ENCODE data around the gene OPTC.

Gene OPTC

GRCh38 chr1:203462143-203462542 lies 31.8 kb upstream of the OPTC start:
- no peak overlapping the region for H3K4me3 ChIP-seq (ENCODE audit: low read length)
- H3K4me1 ChIP-seq (ENCODE audit: control insufficient read depth, low read depth, low read length) = no peaks in the 10 kb centered on the region
- no CpG with 5 or more reads among the region's 1 CpG for WGBS (ENCODE audit: extremely low coverage, insufficient coverage, low lambda C conversion rate)
- DNase-seq = no peak
- no peaks in the 10 kb centered on the region for H3K36me3 ChIP-seq (ENCODE audit: control insufficient read depth, insufficient read depth, low read length)
- no peaks in the 10 kb centered on the region for H3K27me3 ChIP-seq (ENCODE audit: insufficient read depth, low read length, poor library complexity)
- H3K4ac ChIP-seq (ENCODE audit: low read depth, low read length) = no peak overlapping the region
- no peak overlapping the region for H2AK5ac ChIP-seq (ENCODE audit: low read length)
- H2BK15ac ChIP-seq (replicated peaks; ENCODE audit: low read depth) = no peak overlapping the region
- no peak overlapping the region for H3K56ac ChIP-seq (ENCODE audit: low read length)
- H4K8ac ChIP-seq (ENCODE audit: low read depth, low read length) = no peak overlapping the region
- H2BK120ac ChIP-seq (ENCODE audit: low read depth, low read length) = no peak overlapping the region
- H3K18ac ChIP-seq (ENCODE audit: low read length) = no peak overlapping the region
- no peak overlapping the region for H2BK5ac ChIP-seq (ENCODE audit: low read length)
- no peaks in the 10 kb centered on the region for H3K79me2 ChIP-seq (ENCODE audit: control insufficient read depth, insufficient read depth, low read length)
- H3K27ac ChIP-seq (ENCODE audit: low read depth, low read length) = no peak overlapping the region
- H3K79me1 ChIP-seq (ENCODE audit: low read length) = no peaks in the 10 kb centered on the region
- H3K23ac ChIP-seq (ENCODE audit: low read length) = no peak overlapping the region
- H4K5ac ChIP-seq (ENCODE audit: low read length) = no peak overlapping the region
- no peak overlapping the region for H3K4me2 ChIP-seq (ENCODE audit: low read length)
- H3K9ac ChIP-seq (ENCODE audit: low read length) = no peak overlapping the region

- H3K9ac ChIP-seq (ENCODE audit: low read length) = no peak overlapping the region
- no peak overlapping the region for H3K4ac ChIP-seq (ENCODE audit: low read depth, low read length)
- no CpG with 5 or more reads among the region's 6 CpGs for WGBS (ENCODE audit: extremely low coverage, insufficient coverage, low lambda C conversion rate)
- H3K79me2 ChIP-seq (ENCODE audit: control insufficient read depth, insufficient read depth, low read length) = no peaks in the 10 kb centered on the region
- no peaks in the 10 kb centered on the region for H3K4me1 ChIP-seq (ENCODE audit: control insufficient read depth, low read depth, low read length)
- DNase-seq = no peak
- H3K18ac ChIP-seq (ENCODE audit: low read length) = no peak overlapping the region
- no peak overlapping the region for H2BK15ac ChIP-seq (replicated peaks; ENCODE audit: low read depth)
- H3K27me3 ChIP-seq (ENCODE audit: insufficient read depth, low read length, poor library complexity) = no peaks in the 10 kb centered on the region
- H3K36me3 ChIP-seq (ENCODE audit: control insufficient read depth, insufficient read depth, low read length) = no peaks in the 10 kb centered on the region
- H2BK120ac ChIP-seq (ENCODE audit: low read depth, low read length) = no peak overlapping the region
- no peak overlapping the region for H2AK5ac ChIP-seq (ENCODE audit: low read length)
- no peak overlapping the region for H3K4me3 ChIP-seq (ENCODE audit: low read length)
- H2BK5ac ChIP-seq (ENCODE audit: low read length) = no peak overlapping the region
- H3K4me2 ChIP-seq (ENCODE audit: low read length) = no peak overlapping the region
- H3K79me1 ChIP-seq (ENCODE audit: low read length) = no peaks in the 10 kb centered on the region
- H3K23ac ChIP-seq (ENCODE audit: low read length) = no peak overlapping the region
- H3K27ac ChIP-seq (ENCODE audit: low read depth, low read length) = no peak overlapping the region
- no peak overlapping the region for H4K8ac ChIP-seq (ENCODE audit: low read depth, low read length)
- H4K5ac ChIP-seq (ENCODE audit: low read length) = no peak overlapping the region
- H3K56ac ChIP-seq (ENCODE audit: low read length) = no peak overlapping the region
These were observed 31.1 kb upstream of the OPTC start for GRCh38 chr1:203462878-203463277.

DNA sequence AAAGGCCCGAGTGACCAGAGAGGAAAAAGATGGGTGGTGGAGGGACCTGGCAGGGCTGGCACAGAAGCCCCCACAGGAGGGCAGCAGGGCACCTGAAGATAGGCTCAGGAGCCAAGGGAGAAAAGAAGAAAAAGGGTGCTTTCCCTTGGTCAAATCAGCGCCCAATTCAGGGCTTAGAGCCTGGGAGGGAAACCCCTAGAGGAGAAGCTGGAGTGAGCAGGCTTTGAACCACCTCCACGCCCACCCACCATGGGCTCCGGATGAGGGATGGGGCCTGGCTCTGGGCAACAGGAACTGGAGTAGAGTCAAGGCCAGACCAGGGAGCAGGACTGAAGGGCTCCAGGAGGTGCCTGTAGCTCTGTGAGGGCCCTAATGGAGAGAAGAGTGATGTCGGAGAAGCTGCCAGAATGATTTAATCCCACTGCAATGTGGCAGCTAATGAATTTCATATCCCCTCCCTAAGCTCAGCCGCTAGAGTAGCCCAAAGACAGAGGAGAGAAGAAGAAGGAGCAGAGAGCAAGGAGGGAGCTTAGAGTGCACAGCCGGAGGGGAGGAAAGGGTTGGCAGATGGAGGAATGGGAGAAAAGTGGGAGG lies 30.4 kb upstream of the OPTC start:
- Histone ChIP-seq H3K4me2 (ENCODE audit: low read length) (no peak overlapping the region), H4K5ac (ENCODE audit: low read length) (no peak overlapping the region), H3K56ac (ENCODE audit: low read length) (peak overlapping the region; percentile 6), H3K27ac (ENCODE audit: low read depth, low read length) (no peak overlapping the region), H3K4ac (ENCODE audit: low read depth, low read length) (peak overlapping the region; percentile 49), H3K4me1 (ENCODE audit: control insufficient read depth, low read depth, low read length) (no peaks in the 10 kb centered on the region), H2BK5ac (ENCODE audit: low read length) (no peak overlapping the region), H3K27me3 (ENCODE audit: insufficient read depth, low read length, poor library complexity) (no peaks in the 10 kb centered on the region), H3K79me2 (ENCODE audit: control insufficient read depth, insufficient read depth, low read length) (no peaks in the 10 kb centered on the region), H3K18ac (ENCODE audit: low read length) (no peak overlapping the region), H3K79me1 (ENCODE audit: low read length) (no peaks in the 10 kb centered on the region), H4K8ac (ENCODE audit: low read depth, low read length) (no peak overlapping the region), H2AK5ac (ENCODE audit: low read length) (no peak overlapping the region), H3K4me3 (ENCODE audit: low read length) (no peak overlapping the region), H3K36me3 (ENCODE audit: control insufficient read depth, insufficient read depth, low read length) (no peaks in the 10 kb centered on the region), H3K23ac (ENCODE audit: low read length) (no peak overlapping the region), H3K9ac (ENCODE audit: low read length) (no peak overlapping the region), H2BK15ac (replicated peaks; ENCODE audit: low read depth) (no peak overlapping the region), H2BK120ac (ENCODE audit: low read depth, low read length) (no peak overlapping the region)
- DNase-seq = peak; percentile 79
- no CpG with 5 or more reads among the region's 7 CpGs for WGBS (ENCODE audit: extremely low coverage, insufficient coverage, low lambda C conversion rate)

DNA sequence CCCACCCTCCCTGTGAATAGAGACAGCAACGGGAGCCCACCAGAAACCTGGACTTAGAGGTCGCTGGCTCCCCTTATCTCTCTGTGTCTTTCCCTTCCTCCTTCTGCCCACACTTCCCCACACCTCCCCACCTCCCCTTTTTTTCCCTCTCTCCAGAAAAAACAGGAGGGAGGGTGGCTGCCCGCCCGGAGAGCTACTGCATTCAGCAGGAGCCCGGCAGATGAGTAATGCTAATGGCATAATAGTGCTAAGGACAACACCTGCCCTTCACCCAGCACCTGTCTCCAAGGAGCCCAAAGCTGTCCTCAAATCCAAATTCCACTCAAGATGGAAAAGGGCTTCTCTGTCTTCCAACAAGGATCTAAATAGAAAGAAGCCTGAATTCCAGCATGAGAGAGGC lies 29.7 kb upstream of the OPTC start:
- no peak overlapping the region for H3K4me2 ChIP-seq (ENCODE audit: low read length)
- no peak overlapping the region for H3K4me3 ChIP-seq (ENCODE audit: low read length)
- no peak overlapping the region for H3K23ac ChIP-seq (ENCODE audit: low read length)
- H3K36me3 ChIP-seq (ENCODE audit: control insufficient read depth, insufficient read depth, low read length) = no peaks in the 10 kb centered on the region
- H3K56ac ChIP-seq (ENCODE audit: low read length) = peak overlapping the region; percentile 25
- H3K79me1 ChIP-seq (ENCODE audit: low read length) = no peaks in the 10 kb centered on the region
- no peak overlapping the region for H3K18ac ChIP-seq (ENCODE audit: low read length)
- no peak overlapping the region for H3K27ac ChIP-seq (ENCODE audit: low read depth, low read length)
- DNase-seq = peak; percentile 56
- H3K4me1 ChIP-seq (ENCODE audit: control insufficient read depth, low read depth, low read length) = no peaks in the 10 kb centered on the region
- H3K79me2 ChIP-seq (ENCODE audit: control insufficient read depth, insufficient read depth, low read length) = no peaks in the 10 kb centered on the region
- no peak overlapping the region for H2BK120ac ChIP-seq (ENCODE audit: low read depth, low read length)
- no peak overlapping the region for H4K5ac ChIP-seq (ENCODE audit: low read length)
- H2BK15ac ChIP-seq (replicated peaks; ENCODE audit: low read depth) = no peak overlapping the region
- H3K27me3 ChIP-seq (ENCODE audit: insufficient read depth, low read length, poor library complexity) = no peaks in the 10 kb centered on the region
- no peak overlapping the region for H4K8ac ChIP-seq (ENCODE audit: low read depth, low read length)
- H3K9ac ChIP-seq (ENCODE audit: low read length) = no peak overlapping the region
- no peak overlapping the region for H2AK5ac ChIP-seq (ENCODE audit: low read length)
- no CpG with 5 or more reads among the region's 5 CpGs for WGBS (ENCODE audit: extremely low coverage, insufficient coverage, low lambda C conversion rate)
- no peak overlapping the region for H2BK5ac ChIP-seq (ENCODE audit: low read length)
- no peak overlapping the region for H3K4ac ChIP-seq (ENCODE audit: low read depth, low read length)

DNA sequence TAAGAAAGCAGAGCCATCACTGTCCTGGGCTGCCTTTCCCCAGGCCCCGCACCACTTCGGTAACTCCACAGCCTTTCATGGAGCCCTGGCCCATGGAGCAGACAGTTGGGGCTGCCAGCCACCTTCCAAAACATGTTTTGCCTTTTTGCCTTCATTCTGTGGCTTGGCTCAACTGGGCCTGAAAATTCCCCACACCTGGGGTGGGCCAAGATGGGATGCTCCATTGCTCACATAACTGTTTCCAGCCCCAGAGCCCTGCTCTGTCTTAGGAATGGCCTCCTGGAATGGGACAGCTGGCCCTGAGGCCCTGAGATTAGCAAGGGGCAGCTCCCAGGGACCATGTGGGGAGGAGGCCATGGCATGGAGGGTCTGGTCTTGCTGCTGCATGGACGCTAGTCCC lies 29.2 kb upstream of the OPTC start:
- Histone ChIP-seq H2BK5ac (ENCODE audit: low read length) (no peak overlapping the region), H3K27ac (ENCODE audit: low read depth, low read length) (no peak overlapping the region), H3K79me2 (ENCODE audit: control insufficient read depth, insufficient read depth, low read length) (no peaks in the 10 kb centered on the region), H3K27me3 (ENCODE audit: insufficient read depth, low read length, poor library complexity) (no peaks in the 10 kb centered on the region), H2BK15ac (replicated peaks; ENCODE audit: low read depth) (no peak overlapping the region), H3K4me1 (ENCODE audit: control insufficient read depth, low read depth, low read length) (no peaks in the 10 kb centered on the region), H3K23ac (ENCODE audit: low read length) (no peak overlapping the region), H3K4me3 (ENCODE audit: low read length) (no peak overlapping the region), H3K4me2 (ENCODE audit: low read length) (no peak overlapping the region), H3K79me1 (ENCODE audit: low read length) (no peaks in the 10 kb centered on the region), H3K56ac (ENCODE audit: low read length) (no peak overlapping the region), H2AK5ac (ENCODE audit: low read length) (no peak overlapping the region), H2BK120ac (ENCODE audit: low read depth, low read length) (no peak overlapping the region), H3K9ac (ENCODE audit: low read length) (no peak overlapping the region), H4K5ac (ENCODE audit: low read length) (no peak overlapping the region), H4K8ac (ENCODE audit: low read depth, low read length) (no peak overlapping the region), H3K4ac (ENCODE audit: low read depth, low read length) (no peak overlapping the region), H3K18ac (ENCODE audit: low read length) (no peak overlapping the region), H3K36me3 (ENCODE audit: control insufficient read depth, insufficient read depth, low read length) (no peaks in the 10 kb centered on the region)
- WGBS (ENCODE audit: extremely low coverage, insufficient coverage, low lambda C conversion rate) = no CpG with 5 or more reads among the region's 3 CpGs
- no peak for DNase-seq

- Histone ChIP-seq H3K4me3 (ENCODE audit: low read length) (no peak overlapping the region), H3K79me2 (ENCODE audit: control insufficient read depth, insufficient read depth, low read length) (no peaks in the 10 kb centered on the region), H2BK120ac (ENCODE audit: low read depth, low read length) (no peak overlapping the region), H3K27me3 (ENCODE audit: insufficient read depth, low read length, poor library complexity) (no peaks in the 10 kb centered on the region), H3K9ac (ENCODE audit: low read length) (no peak overlapping the region), H4K5ac (ENCODE audit: low read length) (no peak overlapping the region), H3K4ac (ENCODE audit: low read depth, low read length) (no peak overlapping the region), H2BK15ac (replicated peaks; ENCODE audit: low read depth) (no peak overlapping the region), H3K36me3 (ENCODE audit: control insufficient read depth, insufficient read depth, low read length) (no peaks in the 10 kb centered on the region), H3K4me1 (ENCODE audit: control insufficient read depth, low read depth, low read length) (no peaks in the 10 kb centered on the region), H3K23ac (ENCODE audit: low read length) (no peak overlapping the region), H3K56ac (ENCODE audit: low read length) (no peak overlapping the region), H3K4me2 (ENCODE audit: low read length) (no peak overlapping the region), H4K8ac (ENCODE audit: low read depth, low read length) (no peak overlapping the region), H2AK5ac (ENCODE audit: low read length) (no peak overlapping the region), H3K27ac (ENCODE audit: low read depth, low read length) (no peak overlapping the region), H3K79me1 (ENCODE audit: low read length) (no peaks in the 10 kb centered on the region), H2BK5ac (ENCODE audit: low read length) (no peak overlapping the region), H3K18ac (ENCODE audit: low read length) (no peak overlapping the region)
- no peak for DNase-seq
- WGBS (ENCODE audit: extremely low coverage, insufficient coverage, low lambda C conversion rate) = no CpG with 5 or more reads among the region's 11 CpGs
These were observed 28.7 kb upstream of the OPTC start for GRCh38 chr1:203465146-203465798.
